Activated naive CD8-positive, alpha-beta T cell treated with anti-CD3 and anti-CD28 coated beads, Interleukin-2, amount 50 U/mL, for 24 hours (primary cell): ENCODE data around the gene NSUN2.
"Not testable (repeated sequence)": the region's sequence is repeated elsewhere in the genome, so short reads cannot be mapped to it uniquely, and the experiment has no call there.

Source experiments
- ATAC-seq: fragments of 150-1000 bp; cut with Tn5 transposase; one replicate; pipeline ENCODE4 v1.10.0; 2021
- DNase-seq: peaks from one replicate; pipeline ENCODE4 v3.0.0; 2021
- H3K27ac Mint-ChIP-seq: one replicate; pipeline ENCODE4 v1.8.0; 2021; ENCODE audit warnings: mild to moderate bottlenecking, mixed read lengths
- H3K27me3 Mint-ChIP-seq: one replicate; pipeline ENCODE4 v1.8.0; 2021; ENCODE audit warnings: mixed read lengths
- H3K36me3 Mint-ChIP-seq: one replicate; pipeline ENCODE4 v1.8.0; 2021; ENCODE audit warnings: low read depth, mixed read lengths
- H3K4me1 Mint-ChIP-seq: one replicate; pipeline ENCODE4 v1.8.0; 2021; ENCODE audit warnings: mixed read lengths
- H3K4me3 Mint-ChIP-seq: one replicate; pipeline ENCODE4 v1.8.0; 2021; ENCODE audit warnings: mild to moderate bottlenecking, moderate library complexity, mixed read lengths
- H3K9me3 Mint-ChIP-seq: one replicate; pipeline ENCODE4 v1.8.0; 2021; ENCODE audit warnings: mixed read lengths

Gene NSUN2

GRCh38 chr5:6574111-6574510 is 58.7 kb downstream of the NSUN2 start:
- DNase-seq (no peak), ATAC-seq (no peak)
- Mint-ChIP-seq H3K9me3 (no peaks in the 10 kb centered on the region), H3K27ac (no peak overlapping the region), H3K4me1 (no peaks in the 10 kb centered on the region), H3K36me3 (no peaks in the 10 kb centered on the region), H3K4me3 (no peak overlapping the region), H3K27me3 (peaks cover 17% of the 10 kb centered on the region)

- Mint-ChIP-seq H3K4me1 (no peaks in the 10 kb centered on the region), H3K27ac (no peak overlapping the region), H3K36me3 (no peaks in the 10 kb centered on the region), H3K27me3 (peaks cover 14% of the 10 kb centered on the region), H3K9me3 (no peaks in the 10 kb centered on the region), H3K4me3 (no peak overlapping the region)
- no peak for ATAC-seq
- DNase-seq = no peak
Observed at GRCh38 chr5:6573651-6574101, 59.2 kb downstream of the NSUN2 start.

GRCh38 chr5:6572825-6573380 is 59.9 kb downstream of the NSUN2 start:
- no peaks in the 10 kb centered on the region for H3K4me1 Mint-ChIP-seq
- DNase-seq = no peak
- no peaks in the 10 kb centered on the region for H3K9me3 Mint-ChIP-seq
- no peaks in the 10 kb centered on the region for H3K36me3 Mint-ChIP-seq
- H3K4me3 Mint-ChIP-seq = no peak overlapping the region
- ATAC-seq = no peak
- no peak overlapping the region for H3K27ac Mint-ChIP-seq
- peaks cover 14% of the 10 kb centered on the region for H3K27me3 Mint-ChIP-seq

GRCh38 chr5:6572086-6572824 is 60.6 kb downstream of the NSUN2 start:
- Mint-ChIP-seq H3K27me3 (peaks cover 14% of the 10 kb centered on the region), H3K27ac (no peak overlapping the region), H3K36me3 (no peaks in the 10 kb centered on the region), H3K4me3 (no peak overlapping the region), H3K9me3 (no peaks in the 10 kb centered on the region), H3K4me1 (no peaks in the 10 kb centered on the region)
- DNase-seq = no peak
- no peak for ATAC-seq

- not testable (repeated sequence) for H3K9me3 Mint-ChIP-seq, H3K27ac Mint-ChIP-seq, H3K4me1 Mint-ChIP-seq, DNase-seq, H3K4me3 Mint-ChIP-seq, ATAC-seq, H3K36me3 Mint-ChIP-seq
- peaks cover 15% of the 10 kb centered on the region for H3K27me3 Mint-ChIP-seq
Observed at GRCh38 chr5:6571607-6572006, 61.2 kb downstream of the NSUN2 start.

- H3K4me1 Mint-ChIP-seq = no peaks in the 10 kb centered on the region
- H3K36me3 Mint-ChIP-seq = no peaks in the 10 kb centered on the region
- DNase-seq (no peak), ATAC-seq (no peak)
- H3K27me3 Mint-ChIP-seq = peaks cover 15% of the 10 kb centered on the region
- H3K4me3 Mint-ChIP-seq = no peak overlapping the region
- no peaks in the 10 kb centered on the region for H3K9me3 Mint-ChIP-seq
- no peak overlapping the region for H3K27ac Mint-ChIP-seq
Observed at GRCh38 chr5:6570530-6570929, 62.3 kb downstream of the NSUN2 start.

- ATAC-seq = no peak
- Mint-ChIP-seq H3K27me3 (peaks cover 11% of the 10 kb centered on the region), H3K9me3 (no peaks in the 10 kb centered on the region), H3K36me3 (no peaks in the 10 kb centered on the region), H3K27ac (no peak overlapping the region), H3K4me1 (no peaks in the 10 kb centered on the region), H3K4me3 (no peak overlapping the region)
- no peak for DNase-seq
Observed at GRCh38 chr5:6568889-6569288, 64.0 kb downstream of the NSUN2 start.

- no peaks in the 10 kb centered on the region for H3K9me3 Mint-ChIP-seq
- no peaks in the 10 kb centered on the region for H3K4me1 Mint-ChIP-seq
- H3K4me3 Mint-ChIP-seq = no peak overlapping the region
- no peaks in the 10 kb centered on the region for H3K36me3 Mint-ChIP-seq
- DNase-seq = no peak
- no peak for ATAC-seq
- peaks cover 11% of the 10 kb centered on the region for H3K27me3 Mint-ChIP-seq
- H3K27ac Mint-ChIP-seq = no peak overlapping the region
Observed at GRCh38 chr5:6568383-6568782, 64.5 kb downstream of the NSUN2 start.

- Mint-ChIP-seq H3K9me3 (no peaks in the 10 kb centered on the region), H3K27ac (no peak overlapping the region), H3K4me3 (no peak overlapping the region), H3K27me3 (peaks cover 11% of the 10 kb centered on the region), H3K4me1 (no peaks in the 10 kb centered on the region), H3K36me3 (no peaks in the 10 kb centered on the region)
- no peak for ATAC-seq
- DNase-seq = no peak
Observed at GRCh38 chr5:6567835-6568234, 65.0 kb downstream of the NSUN2 start.

- no peaks in the 10 kb centered on the region for H3K36me3 Mint-ChIP-seq
- peaks cover 11% of the 10 kb centered on the region for H3K27me3 Mint-ChIP-seq
- DNase-seq (no peak), ATAC-seq (no peak)
- no peaks in the 10 kb centered on the region for H3K9me3 Mint-ChIP-seq
- no peaks in the 10 kb centered on the region for H3K4me1 Mint-ChIP-seq
- no peak overlapping the region for H3K27ac Mint-ChIP-seq
- no peak overlapping the region for H3K4me3 Mint-ChIP-seq
Observed at GRCh38 chr5:6567068-6567467, 65.8 kb downstream of the NSUN2 start.

GRCh38 chr5:6565492-6565891 is 67.4 kb downstream of the NSUN2 start:
- peaks cover 12% of the 10 kb centered on the region for H3K27me3 Mint-ChIP-seq
- ATAC-seq (no peak), DNase-seq (no peak)
- H3K27ac Mint-ChIP-seq = no peak overlapping the region
- no peaks in the 10 kb centered on the region for H3K4me1 Mint-ChIP-seq
- no peak overlapping the region for H3K4me3 Mint-ChIP-seq
- no peaks in the 10 kb centered on the region for H3K9me3 Mint-ChIP-seq
- H3K36me3 Mint-ChIP-seq = no peaks in the 10 kb centered on the region

- no peaks in the 10 kb centered on the region for H3K9me3 Mint-ChIP-seq
- no peaks in the 10 kb centered on the region for H3K4me1 Mint-ChIP-seq
- H3K27ac Mint-ChIP-seq = no peak overlapping the region
- H3K36me3 Mint-ChIP-seq = no peaks in the 10 kb centered on the region
- peaks cover 10% of the 10 kb centered on the region for H3K27me3 Mint-ChIP-seq
- DNase-seq = no peak
- no peak overlapping the region for H3K4me3 Mint-ChIP-seq
- no peak for ATAC-seq
Observed at GRCh38 chr5:6557807-6558575, 74.9 kb downstream of the NSUN2 start.

- H3K4me3 Mint-ChIP-seq = no peak overlapping the region
- H3K4me1 Mint-ChIP-seq = no peaks in the 10 kb centered on the region
- DNase-seq = no peak
- no peak for ATAC-seq
- peaks cover 10% of the 10 kb centered on the region for H3K27me3 Mint-ChIP-seq
- no peaks in the 10 kb centered on the region for H3K9me3 Mint-ChIP-seq
- no peak overlapping the region for H3K27ac Mint-ChIP-seq
- H3K36me3 Mint-ChIP-seq = no peaks in the 10 kb centered on the region
Observed at GRCh38 chr5:6556802-6557102, 76.1 kb downstream of the NSUN2 start.

- Mint-ChIP-seq H3K36me3 (no peaks in the 10 kb centered on the region), H3K4me1 (no peaks in the 10 kb centered on the region), H3K4me3 (no peak overlapping the region), H3K9me3 (no peaks in the 10 kb centered on the region), H3K27ac (no peak overlapping the region), H3K27me3 (peaks cover 8% of the 10 kb centered on the region)
- ATAC-seq (no peak), DNase-seq (no peak)
Observed at GRCh38 chr5:6556089-6556801, 76.6 kb downstream of the NSUN2 start.

- Mint-ChIP-seq H3K4me3 (no peak overlapping the region), H3K27me3 (peaks cover 8% of the 10 kb centered on the region), H3K9me3 (no peaks in the 10 kb centered on the region), H3K4me1 (no peaks in the 10 kb centered on the region), H3K27ac (no peak overlapping the region), H3K36me3 (no peaks in the 10 kb centered on the region)
- no peak for DNase-seq
- no peak for ATAC-seq
Observed at GRCh38 chr5:6554812-6555211, 78.0 kb downstream of the NSUN2 start.
